Erythroblast (primary cell): ENCODE data around the gene VIPR2.

ENCODE experiments used
- GATA1 ChIP-seq: IDR thresholded peaks from 2 replicates; pipeline ENCODE4 v1.6.1; 2011; ENCODE audit warnings: low read depth, mild to moderate bottlenecking, control low read depth, low read length, moderate library complexity
- POLR2A ChIP-seq: IDR thresholded peaks from 2 replicates; pipeline ENCODE4 v1.6.1; 2011; ENCODE audit warnings: mild to moderate bottlenecking, low read length

- TF ChIP-seq POLR2A (no peak), GATA1 (no peak)
Observed at GRCh38 chr7:158979023-158979529, 165.6 kb downstream of the VIPR2 start.
